LoVo (cell line): ENCODE measurements around the gene EIPR1.
"Not testable (repeated sequence)": the region's sequence is repeated elsewhere in the genome, so short reads cannot be mapped to it uniquely, and the experiment has no call there.

ENCODE experiments used
- DNase-seq: peaks from one replicate; pipeline ENCODE4 v3.0.0-alpha.2; 2016; ENCODE audit warnings: low spot score

Gene EIPR1

DNA sequence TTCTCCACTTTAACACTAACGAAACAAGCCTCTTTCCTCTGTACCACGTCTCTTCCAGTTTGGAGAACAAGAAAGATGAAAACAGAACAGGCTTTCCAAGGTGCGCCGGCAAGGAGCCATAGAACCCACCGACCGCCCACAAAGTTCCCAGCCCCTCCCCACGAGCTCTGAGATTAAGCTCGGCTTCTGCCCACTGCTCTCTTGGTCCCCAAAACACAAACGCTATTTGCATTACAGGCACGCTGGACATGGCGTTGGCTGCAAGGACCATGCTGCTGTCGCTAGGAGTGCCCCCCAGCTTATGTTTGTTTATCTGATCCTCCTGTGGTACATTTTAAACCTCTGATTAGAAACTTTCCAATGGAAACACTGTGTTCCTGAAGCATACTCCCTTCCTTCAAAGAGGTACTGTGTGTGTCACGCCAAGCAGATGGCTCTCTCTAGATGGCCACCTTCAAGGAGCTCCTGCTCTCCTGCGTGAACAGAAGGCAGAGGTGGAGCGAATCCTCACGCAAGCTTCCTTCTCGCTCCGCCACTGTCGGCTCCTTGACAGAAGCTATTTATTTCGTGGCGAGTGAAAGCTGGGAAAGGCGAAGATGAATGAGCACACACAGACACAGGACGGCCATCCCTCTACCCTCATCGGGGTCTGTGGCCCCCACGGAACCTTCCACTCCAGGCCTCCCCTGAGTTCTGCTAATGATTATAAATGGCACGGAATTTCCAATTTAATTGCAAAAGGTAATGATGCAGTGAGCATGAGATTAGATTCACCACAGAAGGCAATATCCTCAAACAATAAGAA lies 166.2 kb downstream of the EIPR1 start:
- no peak for DNase-seq

DNA sequence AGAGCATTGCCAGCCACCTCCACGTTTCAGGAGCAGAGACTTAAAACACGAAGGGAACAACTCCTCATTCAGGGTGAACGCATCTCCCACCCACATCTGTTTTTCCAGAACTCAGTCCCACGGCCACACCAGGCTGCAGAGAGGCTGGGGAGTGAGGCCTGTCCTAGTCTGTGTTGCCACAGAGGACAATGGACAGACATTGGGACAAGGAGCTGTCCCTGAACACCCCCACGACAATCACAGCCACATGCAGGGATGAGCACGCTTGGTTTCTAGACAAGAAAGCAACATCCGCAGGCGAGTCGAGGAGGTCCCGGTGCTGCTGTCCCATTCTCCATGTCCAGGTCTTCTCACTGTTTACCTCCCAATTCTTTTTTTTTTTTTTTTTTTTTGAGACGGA lies 167.4 kb downstream of the EIPR1 start:
- no peak for DNase-seq

DNA sequence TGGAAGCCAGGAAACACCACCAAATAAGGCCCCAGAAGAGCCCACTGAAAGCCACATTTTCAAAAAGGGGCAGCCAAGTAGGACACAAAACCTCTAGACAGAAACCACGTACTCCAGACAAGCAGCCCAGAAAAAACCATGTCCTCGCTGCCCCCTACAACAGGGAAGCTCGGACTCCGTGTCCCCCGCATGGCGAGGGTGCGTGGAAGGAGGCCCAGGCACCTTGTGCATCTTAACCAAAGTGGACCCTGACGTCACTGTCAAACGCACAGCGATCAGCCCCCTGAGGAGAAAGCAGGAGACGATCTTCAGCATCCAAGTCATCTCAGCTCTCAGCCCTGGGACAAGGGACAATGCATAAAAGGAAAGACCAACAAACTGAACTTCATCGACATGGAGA lies 168.4 kb downstream of the EIPR1 start:
- no peak for DNase-seq

DNA sequence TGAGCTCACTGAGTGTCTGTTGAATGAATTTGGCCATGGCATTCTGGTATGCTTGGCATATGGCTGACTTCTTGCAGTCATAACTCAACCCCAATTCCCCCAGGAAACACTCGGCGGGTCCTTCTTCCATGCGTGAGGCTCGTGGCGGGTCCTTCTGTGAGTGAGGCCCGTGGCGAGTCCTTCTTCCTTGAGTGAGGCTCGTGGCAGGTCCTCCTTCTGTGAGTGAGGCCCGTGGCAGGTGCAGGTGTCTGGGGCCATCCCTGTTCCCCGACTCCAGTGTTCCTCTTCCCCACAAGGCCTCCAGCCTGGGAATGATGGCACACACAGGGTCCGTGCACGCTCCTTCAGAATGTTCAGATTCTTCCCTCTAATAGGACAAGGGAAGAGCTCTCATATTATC lies 169.0 kb downstream of the EIPR1 start:
- no peak for DNase-seq

DNA sequence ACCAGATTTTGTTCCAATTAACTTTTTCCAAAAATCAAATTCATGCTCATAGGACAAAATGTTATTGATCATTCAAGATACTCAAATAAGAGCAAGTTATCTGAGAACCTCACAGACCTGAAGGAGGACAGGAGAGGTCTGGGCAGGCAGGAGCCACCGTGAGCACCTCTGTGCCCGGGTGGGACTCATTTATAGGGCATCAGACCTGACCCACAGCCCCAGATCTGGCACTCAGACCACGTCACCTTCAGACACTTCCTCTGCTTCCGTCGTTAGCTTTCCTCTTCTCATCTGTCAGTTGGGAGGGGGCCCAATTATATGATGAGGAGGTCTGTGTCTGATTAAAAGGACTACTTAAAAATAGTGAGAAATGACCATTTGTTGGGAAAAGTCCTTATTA lies 169.4 kb downstream of the EIPR1 start:
- DNase-seq: no peak

DNA sequence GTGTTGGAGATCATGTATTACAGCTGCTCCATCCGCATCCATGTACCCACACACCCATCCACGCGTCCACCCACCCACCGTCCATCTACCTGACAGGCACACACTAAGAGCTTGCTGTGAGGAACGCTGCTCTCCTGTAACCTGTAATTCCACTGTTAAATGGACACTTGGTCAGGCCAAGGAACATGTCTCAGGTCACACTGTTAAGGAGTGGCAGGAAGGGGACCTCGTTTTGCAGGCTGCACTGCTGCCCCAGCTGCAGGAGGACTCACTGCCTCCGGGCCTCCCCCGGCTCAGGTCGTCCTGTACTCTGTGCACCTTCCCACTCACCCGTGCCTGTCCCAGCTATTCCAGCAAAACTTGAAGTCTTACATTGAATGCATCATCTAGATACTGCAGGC lies 170.5 kb downstream of the EIPR1 start:
- no peak for DNase-seq

DNA sequence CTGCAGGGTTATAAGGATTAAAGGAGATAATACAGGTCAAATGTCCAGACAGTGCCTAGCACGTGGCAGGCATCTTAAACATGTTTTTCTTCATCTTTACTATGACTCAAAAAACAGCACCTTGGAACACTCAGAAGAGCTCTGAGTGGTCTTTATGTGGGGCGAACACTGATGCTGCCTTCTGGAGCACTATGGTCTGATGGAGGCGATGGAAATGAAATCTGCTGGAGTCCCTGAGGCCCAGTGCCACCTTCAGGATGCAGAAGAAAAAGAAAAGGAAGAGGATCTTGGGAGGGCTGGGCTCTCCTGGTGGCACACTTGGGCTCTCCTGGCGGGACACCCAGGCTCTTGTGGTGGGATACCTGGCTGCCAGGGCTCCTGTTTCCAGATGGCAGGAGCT lies 171.8 kb downstream of the EIPR1 start:
- no peak for DNase-seq

DNA sequence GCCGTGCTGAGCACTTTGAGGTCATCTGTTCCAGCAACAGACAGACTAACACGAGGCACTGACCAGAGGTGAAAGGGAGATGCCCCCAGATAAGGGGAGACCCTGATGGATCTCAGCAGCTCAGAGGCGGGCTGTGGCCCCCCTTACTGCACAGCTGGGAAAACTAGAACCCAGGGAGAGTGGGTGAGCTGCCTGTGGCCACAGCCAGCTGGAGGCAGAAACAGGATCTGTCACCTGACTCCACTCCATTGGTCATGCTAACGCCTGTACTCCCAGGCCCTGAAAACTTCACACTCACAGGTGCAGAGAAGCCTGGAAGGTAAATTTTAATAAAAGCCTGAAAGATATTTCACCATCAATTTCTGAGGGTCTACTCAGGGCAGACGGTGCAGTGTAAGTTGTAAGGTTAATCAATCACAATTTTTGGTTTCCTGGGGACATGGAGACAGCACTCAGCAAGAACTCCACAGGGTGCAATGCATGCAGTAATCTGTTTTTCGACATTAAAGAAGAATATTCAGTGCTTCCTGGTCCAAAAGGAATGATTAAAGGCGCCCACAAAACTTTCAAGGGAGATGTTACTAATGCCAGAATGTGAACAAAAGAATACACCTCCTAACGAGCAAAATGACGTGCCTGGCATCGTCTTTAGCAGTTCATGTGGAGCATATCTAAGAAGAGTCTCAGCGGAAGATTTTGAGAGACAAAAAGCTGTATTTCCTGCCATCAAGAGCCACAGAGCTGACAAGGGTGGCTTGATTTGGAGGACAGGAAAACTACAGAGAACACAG lies 173.4 kb downstream of the EIPR1 start:
- no peak for DNase-seq

DNA sequence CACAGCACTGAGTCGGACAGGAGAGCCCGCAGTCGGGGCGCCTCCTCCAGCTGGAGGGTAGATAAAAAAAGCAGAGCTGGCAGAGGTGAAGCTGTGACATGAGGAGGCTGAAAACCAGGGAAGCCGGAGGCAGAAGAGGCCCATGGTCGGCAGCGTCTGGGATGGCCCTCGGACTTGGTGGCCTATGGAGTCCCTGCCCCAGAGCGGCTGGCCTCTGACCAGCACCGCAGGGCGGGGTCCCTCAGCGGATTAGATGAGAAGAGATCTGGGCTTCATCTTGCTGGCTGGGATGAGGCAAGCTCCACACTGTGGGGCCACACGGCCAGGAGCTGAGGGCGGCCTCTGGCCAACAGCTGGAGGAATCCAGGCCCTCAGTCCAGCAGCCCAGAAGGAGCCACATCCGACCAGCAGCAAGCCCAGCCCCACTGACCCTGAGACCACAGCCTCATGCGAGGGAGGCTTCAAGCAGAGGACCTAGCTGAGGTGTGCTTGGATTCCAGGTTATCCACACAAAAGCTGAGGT lies 174.1 kb downstream of the EIPR1 start:
- DNase-seq: no peak

DNA sequence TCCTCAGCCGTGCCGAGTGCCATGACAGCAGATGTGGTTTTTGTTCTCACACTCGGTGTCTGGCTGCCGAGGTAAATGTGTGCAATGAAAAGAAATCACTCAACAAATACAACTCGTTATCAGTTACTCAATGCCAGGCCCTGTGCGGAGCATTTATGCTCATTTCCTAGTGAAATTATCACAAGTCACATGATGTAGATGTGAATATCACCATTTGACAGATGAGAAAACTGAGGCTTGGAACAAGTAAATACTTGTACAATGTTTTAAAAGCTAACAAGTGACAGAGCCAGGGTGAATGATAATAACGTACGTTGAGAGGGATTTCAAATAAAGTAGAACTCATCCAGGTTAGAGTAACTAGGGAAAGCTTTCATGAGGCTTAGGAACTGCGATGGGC lies 174.7 kb downstream of the EIPR1 start:
- DNase-seq: no peak

DNA sequence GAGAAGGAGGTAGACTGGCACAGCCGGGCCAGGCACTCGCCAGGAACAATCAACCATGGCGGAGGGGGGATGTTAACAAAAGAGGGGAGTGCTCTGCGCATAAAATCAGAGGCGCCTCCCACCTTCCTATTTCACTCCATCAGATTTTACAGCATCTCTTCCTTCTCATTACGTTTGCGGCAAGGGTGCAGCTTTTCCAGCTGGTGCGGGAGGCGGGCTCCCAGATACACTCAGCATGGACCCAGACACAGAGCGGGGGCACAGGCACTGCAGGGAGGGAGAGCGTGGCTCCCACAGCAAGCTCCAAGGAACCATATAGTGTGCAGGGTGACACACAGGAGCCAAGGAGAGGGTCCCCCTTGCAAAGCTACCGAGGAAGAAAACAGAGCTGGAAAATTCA lies 176.3 kb downstream of the EIPR1 start:
- no peak for DNase-seq

DNA sequence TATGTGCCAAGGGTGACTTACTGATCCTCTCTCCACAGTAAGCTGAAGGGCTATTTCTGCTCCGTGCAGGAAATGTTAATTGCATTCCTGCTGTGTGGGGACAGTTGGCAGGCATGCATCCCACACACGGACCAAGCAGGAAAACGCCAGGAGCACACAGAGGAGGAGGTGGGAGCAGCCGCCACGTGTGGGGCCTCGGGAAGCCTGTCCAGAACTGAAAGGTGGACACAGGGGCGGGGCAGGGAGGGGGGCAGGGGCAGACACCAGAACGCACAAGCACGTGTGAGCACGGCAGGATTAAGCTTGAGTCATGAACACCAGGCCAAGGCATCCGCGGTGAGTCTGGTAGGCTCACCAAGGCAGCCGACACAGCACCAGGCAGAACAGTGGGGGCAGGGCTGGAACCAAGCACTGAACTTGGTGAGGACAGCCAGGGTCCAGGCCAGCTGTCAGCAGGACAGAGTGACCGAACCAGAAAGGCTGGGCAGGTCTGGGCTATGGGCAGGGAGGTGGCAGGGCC lies 177.1 kb downstream of the EIPR1 start:
- no peak for DNase-seq

DNA sequence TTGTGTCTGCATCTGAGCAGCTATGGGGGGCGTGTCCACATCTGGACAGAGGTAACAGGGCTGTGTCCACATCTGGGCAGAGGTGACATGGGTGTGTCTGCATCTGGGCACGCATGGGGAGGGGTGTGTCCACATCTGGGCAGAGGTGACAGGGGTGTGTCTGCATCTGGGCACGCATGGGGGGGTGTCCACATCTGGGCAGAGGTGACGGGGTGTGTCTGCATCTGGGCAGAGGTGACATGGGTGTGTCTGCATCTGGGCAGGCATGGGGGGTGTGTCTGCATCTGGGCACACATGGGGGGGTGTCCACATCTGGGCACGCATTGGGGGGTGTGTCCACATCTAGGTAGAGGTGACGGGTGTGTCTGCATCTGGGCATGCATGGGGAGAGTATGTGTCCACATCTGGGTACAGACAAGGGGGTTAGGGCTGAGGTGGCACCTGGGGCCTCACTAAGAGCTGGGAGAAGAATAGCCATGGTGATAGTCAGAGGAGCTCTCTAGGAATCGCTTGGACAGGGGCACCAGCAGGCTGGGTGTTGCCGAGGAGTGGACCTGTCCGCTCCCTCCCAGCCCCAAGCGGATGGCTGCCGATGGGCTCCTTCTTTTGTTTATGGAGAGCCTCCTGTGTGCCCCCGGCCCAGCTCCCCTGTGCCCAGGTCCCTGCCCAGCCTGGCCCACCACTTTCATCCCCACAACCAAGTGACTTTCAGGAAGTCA lies 177.8 kb downstream of the EIPR1 start:
- no peak for DNase-seq

DNA sequence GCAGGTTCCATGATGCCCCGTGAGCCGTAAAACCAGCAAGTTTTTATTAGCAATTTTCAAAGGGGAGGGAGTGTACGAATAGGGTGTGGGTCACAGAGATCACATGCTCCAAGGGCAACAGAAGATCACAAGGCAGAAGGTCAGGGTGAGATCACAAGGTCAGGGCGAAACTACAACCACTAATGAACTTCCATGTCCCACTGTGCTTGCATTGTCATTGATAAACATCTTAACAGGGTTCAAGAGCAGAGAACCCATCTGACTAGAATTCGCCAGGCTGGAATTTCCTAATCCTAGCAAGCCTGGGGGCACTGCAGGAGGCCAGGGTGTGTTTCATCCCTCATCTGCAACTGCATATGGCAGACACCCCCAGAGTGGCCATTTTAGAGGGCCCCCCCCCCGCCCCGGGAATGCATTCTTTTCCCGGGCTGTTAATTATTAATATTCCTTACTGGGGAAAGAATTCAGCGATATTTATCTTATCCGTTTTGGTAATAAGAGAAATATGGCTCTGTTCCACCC lies 178.9 kb downstream of the EIPR1 start:
- DNase-seq: not testable (repeated sequence)

DNA sequence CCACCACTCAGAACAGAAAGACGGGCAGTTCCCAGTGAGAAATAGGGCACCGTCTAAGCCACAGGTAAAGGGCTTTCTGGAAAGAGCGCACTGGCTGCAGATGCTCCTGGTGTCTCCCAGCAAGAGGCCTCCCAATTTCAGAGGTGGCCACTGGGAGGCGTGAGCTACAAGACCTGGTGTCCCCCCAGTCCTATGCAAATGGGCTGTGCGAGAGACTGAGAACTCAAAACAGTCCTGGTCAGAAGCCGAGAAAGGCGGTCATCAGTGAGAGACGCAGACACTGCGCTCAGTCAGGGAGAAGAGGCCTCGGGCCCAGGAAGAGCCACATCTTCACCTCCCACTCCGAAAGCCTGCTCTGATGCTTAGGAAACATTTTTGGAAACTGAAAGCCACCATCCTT lies 179.5 kb downstream of the EIPR1 start:
- no peak for DNase-seq

DNA sequence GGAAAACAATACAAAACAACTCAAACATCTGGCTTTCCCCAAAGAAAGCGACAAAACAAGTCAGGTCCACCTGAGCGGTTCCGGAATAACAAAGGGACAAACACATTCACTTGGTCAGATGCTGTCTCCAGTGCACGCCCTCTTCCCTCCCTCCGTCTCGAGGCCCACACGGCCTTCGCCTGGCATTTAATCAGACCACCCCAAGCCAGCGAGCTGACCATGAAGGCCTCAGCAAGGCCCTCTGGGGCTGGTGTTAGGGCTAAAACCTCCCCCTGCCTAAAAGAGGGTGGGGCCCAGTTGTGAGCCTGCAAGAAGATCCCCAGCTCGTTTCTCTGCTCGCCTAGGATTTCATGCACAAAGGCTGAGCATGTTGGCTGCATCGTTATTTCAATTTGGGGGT lies 180.3 kb downstream of the EIPR1 start:
- DNase-seq: no peak

DNA sequence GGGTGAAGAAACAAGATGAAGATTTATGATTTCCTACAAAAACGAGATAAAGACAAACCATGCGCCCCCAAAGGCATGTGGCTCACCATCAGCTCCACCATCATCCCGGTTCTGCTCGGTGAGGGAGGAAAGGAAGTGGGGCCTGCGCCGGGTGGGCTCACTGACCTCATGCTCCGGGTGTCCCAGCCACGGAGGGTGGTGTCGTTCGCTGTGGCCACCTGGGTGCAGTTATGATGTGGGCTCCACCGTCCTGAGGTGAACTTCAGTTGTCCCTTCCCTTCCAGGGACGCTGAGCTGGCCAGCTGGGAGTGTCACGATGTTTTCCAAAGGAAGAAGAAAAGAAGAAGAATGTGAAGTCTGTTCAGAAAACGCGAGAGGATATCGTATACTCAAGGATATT lies 180.9 kb downstream of the EIPR1 start:
- no peak for DNase-seq

DNA sequence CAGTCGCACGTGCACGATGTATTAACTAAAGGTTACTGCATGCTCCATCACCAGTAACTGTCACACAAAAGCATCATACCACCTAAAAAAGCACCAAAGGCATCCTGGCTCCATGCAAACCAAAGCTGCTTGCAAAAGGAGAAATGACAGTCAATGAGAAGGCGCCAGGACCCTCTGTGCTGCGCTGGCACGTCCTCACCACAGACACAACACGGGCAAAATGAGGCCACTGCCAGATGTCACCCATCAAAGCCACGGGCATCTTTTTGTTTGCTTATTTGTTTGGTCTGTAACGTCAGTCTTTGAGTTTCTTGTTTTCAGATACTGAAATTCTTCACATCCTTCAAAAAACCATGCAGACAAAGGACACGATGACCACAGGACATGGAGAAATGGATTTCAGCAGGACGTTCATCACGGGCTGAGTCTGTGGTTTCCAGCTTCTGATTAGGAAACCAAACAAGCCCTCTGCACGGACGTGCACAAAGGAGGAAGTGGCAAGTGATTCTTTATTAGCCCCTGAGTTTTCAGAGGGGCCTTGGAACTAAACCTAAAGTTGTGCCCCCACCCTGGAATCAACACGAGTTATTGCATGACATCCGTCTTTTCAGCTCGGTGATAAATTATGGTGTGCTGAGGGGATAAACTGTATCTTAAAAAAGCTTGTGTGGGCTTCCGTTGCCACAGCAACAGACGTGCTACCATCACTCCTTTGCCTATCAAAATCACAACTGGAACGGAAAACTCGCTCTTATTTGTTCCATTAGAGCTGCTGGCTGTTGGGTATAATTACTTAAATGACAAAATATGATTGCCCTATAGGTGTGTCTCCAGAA lies 181.8 kb downstream of the EIPR1 start:
- no peak for DNase-seq

DNA sequence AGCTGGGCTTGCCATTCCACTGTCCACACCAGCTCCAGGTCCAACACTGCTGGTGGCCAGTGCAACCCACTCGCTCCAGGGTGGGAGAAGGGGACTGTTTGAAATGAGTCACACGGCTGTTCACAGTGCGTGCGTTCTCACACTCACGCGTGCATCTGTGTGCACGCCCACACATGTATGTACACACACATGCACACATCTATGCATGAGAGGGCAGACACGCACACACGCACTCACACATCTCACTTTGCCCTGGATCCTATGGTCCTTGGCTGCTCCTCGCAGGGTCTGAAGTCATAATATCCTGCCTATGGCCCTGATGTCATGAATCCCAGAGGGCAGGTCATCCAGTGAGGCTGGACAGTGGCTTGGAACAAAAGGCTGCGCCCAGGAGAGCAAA lies 182.8 kb downstream of the EIPR1 start:
- no peak for DNase-seq

DNA sequence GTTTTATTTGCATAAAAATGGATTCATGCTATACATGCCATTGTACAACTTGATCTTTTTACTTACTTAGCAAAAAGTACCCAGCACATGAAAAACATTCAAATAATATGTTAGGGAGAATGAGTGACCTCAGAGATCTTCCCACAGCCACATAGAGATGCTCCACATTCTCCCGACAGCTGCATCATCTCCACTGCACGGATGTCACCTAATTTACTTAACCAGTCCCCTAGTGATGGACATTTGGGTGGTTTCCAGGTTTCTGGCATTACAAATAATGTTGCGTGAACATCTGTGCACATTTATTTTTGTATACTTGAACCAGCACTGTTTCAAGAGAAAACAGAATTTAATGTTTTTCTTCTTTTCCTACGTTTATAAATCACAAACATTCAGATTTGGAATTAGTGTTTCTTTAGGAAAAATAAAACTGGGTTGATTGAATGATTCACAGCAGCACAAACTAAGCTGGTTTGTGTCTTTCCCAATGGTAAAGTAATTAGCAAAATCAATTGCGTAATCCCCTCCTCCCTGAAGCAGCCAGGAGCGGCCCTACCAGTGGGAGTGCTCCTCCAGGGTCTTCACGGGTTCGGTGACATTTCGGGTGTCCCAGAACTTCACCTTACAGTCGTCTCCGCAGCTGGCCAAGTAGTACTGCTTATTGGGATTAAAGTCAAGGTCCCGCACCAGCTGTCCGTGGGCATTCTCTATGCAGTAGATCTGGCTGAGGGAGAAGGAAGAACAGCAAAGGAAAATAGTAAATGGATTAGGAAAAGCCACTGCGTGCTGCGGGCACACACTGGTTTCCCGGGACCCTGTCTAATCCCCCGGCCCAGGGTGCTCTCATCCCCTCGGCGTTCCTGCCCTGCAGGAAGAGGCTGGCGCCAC lies 183.9 kb downstream of the EIPR1 start:
- no peak for DNase-seq
